NCI-H1694 treated with DMSO at 0.1 percent for 48 hours (cell line): ENCODE results near the gene ADSL.

Experiments used
- DNase-seq: peaks from one replicate; lab custom pipeline; 2025; lab: John Stamatoyannopoulos, UW

The ADSL gene

GRCh38 chr22:40405178-40406062 is 59.1 kb downstream of the ADSL start:
- DNase-seq, result no peak

DNA sequence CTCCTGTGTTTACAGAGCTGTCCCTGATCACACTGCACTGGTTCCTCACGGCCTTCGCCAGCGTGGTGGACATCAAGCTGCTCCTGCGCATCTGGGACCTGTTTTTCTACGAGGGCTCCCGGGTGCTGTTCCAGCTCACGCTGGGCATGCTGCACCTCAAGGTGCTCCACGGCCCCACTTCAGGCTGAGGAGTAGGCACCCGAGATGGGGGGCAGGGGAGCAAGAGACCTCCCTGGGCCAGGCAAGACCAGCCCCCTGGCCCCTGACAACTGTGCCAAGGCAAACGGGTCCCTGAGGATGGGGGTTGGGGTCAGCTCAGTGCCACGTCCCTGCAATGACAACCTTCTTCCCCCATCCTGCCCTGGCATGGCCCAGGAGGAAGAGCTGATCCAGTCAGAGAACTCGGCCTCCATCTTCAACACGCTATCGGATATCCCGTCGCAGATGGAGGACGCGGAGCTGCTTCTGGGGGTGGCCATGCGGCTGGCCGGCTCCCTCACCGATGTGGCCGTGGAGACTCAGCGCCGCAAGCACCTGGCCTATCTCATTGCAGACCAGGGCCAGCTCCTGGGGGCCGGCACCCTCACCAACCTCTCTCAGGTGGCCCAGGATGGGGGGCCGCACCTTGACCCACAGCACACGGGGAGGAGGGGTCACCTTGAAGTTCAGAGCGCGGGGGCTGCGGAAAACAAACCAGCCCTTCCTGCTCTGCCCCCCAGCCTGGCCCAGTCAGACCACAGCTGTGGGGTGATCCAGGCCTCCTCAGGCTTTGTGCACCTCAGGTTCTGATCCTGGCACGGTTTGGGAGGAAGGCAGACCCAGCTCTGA is 60.0 kb downstream of the ADSL start:
- no peak for DNase-seq

- no peak for DNase-seq
Measured at GRCh38 chr22:40407021-40407761, 60.9 kb downstream of the ADSL start.

GRCh38 chr22:40407831-40408717 is 61.8 kb downstream of the ADSL start:
- DNase-seq, result no peak

DNA sequence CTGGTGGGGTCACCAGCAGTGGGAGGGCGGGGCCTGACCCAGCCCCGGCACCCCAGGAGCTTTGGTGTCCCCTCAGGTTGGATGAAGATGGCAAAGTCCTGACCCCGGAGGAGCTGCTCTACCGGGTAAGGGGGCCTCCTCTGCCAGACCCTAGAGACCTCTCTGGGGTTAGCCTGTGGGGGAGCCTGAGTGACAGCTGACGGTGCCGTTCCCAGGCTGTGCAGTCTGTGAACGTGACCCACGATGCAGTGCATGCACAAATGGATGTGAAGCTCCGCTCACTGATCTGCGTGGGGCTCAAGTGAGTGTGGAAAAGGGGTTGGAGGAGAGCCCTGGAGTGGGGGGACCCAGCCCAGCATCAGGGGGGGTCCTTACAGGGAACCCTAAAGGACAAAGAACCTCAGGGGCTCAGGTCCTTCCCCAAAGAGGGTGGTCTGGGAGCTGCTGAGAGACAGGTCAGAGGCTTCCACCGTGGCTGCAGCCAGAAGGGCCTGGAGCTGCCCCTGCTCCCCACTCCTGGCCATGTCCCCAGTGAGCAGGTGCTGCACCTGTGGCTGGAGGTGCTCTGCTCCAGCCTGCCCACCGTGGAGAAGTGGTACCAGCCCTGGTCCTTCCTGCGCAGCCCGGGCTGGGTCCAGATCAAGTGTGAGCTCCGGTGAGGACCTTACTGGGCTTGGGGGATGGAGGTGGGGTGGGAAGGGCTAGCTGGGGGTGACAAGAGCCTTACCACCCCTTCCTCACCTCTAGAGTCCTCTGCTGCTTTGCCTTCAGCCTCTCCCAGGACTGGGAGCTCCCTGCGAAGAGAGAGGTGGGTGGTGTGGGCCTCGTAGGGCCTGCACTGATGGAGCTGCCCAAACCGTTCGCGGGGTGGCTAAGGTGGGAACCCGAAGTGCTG is 62.7 kb downstream of the ADSL start:
- no peak for DNase-seq

DNA sequence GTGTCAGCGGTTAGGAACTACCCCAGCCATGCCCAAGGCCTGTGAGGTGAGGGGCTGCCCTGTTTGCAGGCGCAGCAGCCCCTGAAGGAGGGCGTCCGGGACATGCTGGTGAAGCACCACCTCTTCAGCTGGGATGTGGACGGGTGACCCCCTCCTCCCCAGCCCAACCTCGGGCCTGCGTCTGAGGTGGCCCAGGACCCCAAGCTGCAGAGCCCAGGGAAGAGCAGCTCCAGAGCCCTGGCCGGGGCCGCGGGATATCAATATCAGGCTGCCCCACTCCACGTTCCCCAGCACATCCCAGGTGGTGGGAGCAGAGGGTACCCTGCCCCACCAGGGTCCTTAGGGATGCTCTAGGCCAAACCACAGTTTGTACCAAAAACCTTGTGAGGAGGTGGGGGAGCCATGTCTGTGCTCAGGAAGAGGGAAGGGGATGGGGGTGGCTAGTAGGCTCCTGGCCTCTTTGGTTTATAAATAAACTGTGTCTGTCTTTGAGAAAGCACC is 63.4 kb downstream of the ADSL start:
- no peak for DNase-seq

DNA sequence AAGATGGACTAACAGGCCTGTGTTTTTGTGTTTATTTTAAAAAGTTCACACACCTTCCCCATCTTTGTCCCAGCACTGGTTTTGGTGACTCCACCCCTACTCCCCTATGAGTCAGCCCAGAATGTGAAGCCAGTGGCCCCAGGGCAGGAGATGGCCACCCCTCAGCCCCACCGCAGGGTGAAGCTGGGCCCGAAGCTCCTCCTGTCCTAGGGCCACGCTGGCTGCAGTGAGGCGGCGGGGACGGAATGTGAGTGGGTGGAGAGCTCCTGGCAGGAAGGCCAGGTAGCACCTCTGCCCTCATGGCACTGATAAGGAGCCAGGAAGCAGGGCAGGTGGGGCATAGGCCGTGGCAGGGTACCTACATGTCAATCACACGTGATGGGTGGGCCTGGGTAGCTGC is 64.0 kb downstream of the ADSL start:
- no peak for DNase-seq

DNA sequence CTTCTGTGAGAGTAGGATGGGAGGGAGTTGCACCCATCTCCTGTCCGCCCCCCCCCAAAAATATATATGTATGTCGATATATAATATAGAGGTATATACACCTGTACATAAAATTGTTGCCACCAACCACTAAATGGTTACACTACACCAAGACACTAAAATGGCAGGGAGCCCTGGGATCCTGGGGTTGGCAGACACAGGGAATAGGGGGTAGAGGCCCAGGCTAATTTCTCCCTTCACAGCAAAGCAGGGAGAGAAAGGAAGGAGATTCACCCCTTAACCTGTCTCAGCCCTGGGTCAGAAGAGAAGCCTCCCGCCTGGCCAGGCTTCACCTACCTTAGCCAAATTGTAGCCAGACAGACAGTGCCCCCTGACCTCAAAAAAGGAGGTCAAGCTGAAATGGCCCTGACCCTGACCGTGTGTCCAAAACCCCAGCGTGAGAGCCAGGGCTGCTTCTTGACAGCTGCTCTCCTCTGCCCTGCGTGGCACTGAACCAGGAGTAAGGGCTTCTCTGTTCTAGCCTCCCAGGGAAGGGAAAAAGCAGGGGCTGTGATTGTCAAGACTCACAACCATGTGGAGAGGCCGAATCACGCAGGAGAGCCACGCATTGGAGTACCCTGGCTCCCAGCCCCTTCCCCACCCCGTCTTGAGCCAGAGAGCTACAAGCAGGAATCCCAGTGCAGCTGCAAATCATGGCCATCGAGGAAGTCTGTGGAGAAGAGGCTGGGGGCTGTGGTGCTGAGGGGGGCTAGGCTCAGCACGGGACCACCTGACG is 64.6 kb downstream of the ADSL start:
- no peak for DNase-seq

DNA sequence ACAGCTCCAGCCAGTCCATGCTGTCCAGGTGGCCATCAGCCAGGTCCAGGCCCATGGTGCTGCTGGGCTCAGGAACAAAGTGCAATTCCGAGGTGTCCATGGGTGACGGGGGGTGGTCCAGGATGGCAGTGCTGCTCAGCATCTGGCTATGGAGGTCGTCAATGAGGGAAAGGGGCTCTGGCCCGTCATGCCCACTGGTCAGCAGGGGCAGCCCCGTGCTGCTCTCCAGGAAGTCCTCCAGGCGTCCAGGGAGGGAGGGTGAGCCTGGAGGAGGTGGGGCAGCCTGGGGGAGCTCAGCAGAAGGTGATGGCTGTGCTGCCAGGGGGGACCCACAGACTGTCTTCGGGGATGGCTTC is 65.2 kb downstream of the ADSL start:
- DNase-seq, result no peak

- no peak for DNase-seq
Measured at GRCh38 chr22:40412441-40412840, 66.1 kb downstream of the ADSL start.

- DNase-seq, result no peak
Measured at GRCh38 chr22:40413873-40414272, 67.6 kb downstream of the ADSL start.

DNA sequence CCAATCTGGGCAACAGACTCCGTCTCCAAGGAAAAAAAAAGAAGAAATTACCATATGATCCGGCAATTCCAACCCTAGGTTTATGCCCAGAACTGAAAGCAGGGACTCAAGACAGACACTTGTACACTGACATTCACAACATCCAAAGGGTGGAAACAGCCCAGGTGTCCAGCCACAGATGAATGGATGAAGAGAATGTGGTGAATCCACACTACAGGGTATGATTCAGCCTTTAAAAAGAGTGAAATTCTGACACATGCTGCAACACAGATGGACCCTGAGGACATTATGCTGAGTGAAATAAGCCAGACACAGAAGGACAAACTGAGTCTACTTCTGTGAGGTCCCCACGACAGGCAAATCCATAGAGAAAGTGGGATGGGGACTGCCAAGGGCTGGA is 68.0 kb downstream of the ADSL start:
- DNase-seq, result no peak

- no peak for DNase-seq
Measured at GRCh38 chr22:40414838-40415505, 68.7 kb downstream of the ADSL start.

GRCh38 chr22:40415531-40416266 is 69.4 kb downstream of the ADSL start:
- DNase-seq, result no peak

DNA sequence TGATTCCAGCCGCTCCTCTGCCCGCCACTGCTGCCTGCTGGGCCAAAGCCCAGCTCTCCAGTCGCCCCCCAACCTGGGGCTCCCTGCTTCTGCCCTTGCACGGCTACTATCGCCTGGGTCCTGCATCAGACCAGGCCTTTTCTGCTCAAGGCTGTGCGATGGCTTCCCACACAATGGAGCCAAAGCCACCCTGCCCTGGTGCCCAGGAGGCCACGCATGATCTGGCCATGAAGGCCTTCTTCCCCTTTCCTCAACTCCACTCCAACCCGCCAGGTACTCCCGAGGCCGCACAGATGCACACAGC is 69.9 kb downstream of the ADSL start:
- DNase-seq, result no peak

GRCh38 chr22:40416636-40417035 is 70.3 kb downstream of the ADSL start:
- DNase-seq, result no peak

- no peak for DNase-seq
Measured at GRCh38 chr22:40417041-40417440, 70.7 kb downstream of the ADSL start.

GRCh38 chr22:40417881-40418280 is 71.6 kb downstream of the ADSL start:
- DNase-seq, result no peak
